Peyer's patch (tissue), 4 donors: ENCODE data around the gene PCBP2.

Experiments used
- POLR2A ChIP-seq, 2 donors: fragments of 450-650 bp; IDR thresholded peaks; one replicate each; pipeline ENCODE4 v1.5.1; 2017; ENCODE audit warnings: antibody characterized with exemption in 2 of 2, mild to moderate bottlenecking in 2 of 2, moderate library complexity in 2 of 2
- TF ChIP-seq, protein P1 (sequence below), 6 experiments: fragments of 450-650 bp in 4 of 6; fragments of 200-600 bp in 2 of 6; sonication (generic) in 1 of 6; IDR thresholded peaks; one replicate each; pipeline ENCODE4 v1.5.1; 2017 to 2019; ENCODE audit warnings: antibody characterized with exemption in 6 of 6, mild to moderate bottlenecking in 3 of 6, moderate library complexity in 1 of 6

DNA sequence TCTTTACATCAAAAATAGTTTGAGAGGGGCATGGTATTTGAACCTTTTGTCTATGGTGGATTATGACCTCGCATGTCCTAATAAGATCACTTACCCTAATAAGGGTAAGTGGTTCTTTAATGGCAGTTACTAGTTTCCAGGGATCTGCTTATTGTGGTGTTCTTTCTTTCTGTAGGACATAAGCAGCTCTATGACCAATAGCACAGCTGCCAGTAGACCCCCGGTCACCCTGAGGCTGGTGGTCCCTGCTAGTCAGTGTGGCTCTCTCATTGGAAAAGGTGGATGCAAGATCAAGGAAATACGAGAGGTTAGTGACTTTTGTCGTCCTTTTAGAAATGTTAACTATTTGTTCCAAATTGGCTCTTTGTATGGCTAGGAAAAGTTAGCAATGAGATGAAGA is 7.2 kb downstream of the PCBP2 start:
- TF ChIP-seq, protein P1, sequence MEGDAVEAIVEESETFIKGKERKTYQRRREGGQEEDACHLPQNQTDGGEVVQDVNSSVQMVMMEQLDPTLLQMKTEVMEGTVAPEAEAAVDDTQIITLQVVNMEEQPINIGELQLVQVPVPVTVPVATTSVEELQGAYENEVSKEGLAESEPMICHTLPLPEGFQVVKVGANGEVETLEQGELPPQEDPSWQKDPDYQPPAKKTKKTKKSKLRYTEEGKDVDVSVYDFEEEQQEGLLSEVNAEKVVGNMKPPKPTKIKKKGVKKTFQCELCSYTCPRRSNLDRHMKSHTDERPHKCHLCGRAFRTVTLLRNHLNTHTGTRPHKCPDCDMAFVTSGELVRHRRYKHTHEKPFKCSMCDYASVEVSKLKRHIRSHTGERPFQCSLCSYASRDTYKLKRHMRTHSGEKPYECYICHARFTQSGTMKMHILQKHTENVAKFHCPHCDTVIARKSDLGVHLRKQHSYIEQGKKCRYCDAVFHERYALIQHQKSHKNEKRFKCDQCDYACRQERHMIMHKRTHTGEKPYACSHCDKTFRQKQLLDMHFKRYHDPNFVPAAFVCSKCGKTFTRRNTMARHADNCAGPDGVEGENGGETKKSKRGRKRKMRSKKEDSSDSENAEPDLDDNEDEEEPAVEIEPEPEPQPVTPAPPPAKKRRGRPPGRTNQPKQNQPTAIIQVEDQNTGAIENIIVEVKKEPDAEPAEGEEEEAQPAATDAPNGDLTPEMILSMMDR (IDR thresholded peaks at IDR 0.05): no peak
- TF ChIP-seq POLR2A (IDR thresholded peaks at IDR 0.05): no peak
